NCI-H2029 (cell line): ENCODE measurements around the gene RNF212.

Source experiments
- DNase-seq: peaks from one replicate; lab custom pipeline; 2025; lab: John Stamatoyannopoulos, UW

The RNF212 gene

GRCh38 chr4:1036095-1036494 lies 77.3 kb downstream of the RNF212 start:
- DNase-seq: no peak

DNA sequence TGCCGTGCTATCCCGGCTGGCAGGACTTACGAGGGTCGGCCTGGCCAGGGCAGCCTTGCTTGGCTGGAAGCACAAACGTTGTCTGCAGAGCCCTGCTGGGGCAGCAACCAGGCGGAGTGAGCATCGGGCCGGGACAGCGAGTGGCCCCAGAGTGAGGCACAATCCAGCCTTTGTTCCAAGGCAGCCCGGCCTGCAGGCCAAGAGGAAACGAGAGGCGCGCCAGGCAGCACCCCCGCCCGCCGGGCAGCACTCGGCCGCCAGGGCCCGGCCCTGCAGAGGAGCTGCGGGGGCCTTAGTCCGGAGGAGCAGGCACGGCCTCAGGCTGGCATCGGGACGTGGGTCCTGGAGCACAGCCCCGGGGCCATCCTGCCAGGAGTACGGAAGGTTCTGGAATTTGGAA lies 77.9 kb downstream of the RNF212 start:
- no peak for DNase-seq

GRCh38 chr4:1033840-1034551 lies 79.4 kb downstream of the RNF212 start:
- DNase-seq: no peak

DNA sequence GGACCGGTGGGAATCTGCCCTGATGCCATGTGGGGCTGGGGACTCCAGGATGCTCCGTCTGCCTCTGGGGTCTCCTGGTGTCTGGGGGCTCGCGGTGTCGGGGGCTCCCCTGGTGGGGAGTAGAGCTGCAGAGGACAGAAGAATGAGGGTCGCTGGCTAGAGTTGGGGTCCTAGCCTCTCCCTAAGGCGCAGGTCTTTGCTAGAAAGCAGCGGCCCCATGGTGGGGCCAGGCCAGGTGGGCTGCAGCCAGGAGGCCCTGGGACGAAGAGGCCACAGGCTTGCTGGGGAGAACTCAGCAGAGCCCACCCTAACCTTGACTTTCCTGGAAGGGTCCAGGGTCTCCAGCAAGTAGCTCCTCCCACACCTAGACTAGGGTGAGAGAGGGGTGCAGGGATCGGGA lies 80.5 kb downstream of the RNF212 start:
- no peak for DNase-seq

GRCh38 chr4:1031956-1032795 lies 81.2 kb downstream of the RNF212 start:
- peak; percentile 20 for DNase-seq

GRCh38 chr4:1031346-1031745 lies 82.0 kb downstream of the RNF212 start:
- DNase-seq: no peak

- DNase-seq: no peak
Observed at GRCh38 chr4:1030559-1030958, 82.8 kb downstream of the RNF212 start.

GRCh38 chr4:1030031-1030430 lies 83.3 kb downstream of the RNF212 start:
- no peak for DNase-seq

- no peak for DNase-seq
Observed at GRCh38 chr4:1029529-1029928, 83.8 kb downstream of the RNF212 start.

DNA sequence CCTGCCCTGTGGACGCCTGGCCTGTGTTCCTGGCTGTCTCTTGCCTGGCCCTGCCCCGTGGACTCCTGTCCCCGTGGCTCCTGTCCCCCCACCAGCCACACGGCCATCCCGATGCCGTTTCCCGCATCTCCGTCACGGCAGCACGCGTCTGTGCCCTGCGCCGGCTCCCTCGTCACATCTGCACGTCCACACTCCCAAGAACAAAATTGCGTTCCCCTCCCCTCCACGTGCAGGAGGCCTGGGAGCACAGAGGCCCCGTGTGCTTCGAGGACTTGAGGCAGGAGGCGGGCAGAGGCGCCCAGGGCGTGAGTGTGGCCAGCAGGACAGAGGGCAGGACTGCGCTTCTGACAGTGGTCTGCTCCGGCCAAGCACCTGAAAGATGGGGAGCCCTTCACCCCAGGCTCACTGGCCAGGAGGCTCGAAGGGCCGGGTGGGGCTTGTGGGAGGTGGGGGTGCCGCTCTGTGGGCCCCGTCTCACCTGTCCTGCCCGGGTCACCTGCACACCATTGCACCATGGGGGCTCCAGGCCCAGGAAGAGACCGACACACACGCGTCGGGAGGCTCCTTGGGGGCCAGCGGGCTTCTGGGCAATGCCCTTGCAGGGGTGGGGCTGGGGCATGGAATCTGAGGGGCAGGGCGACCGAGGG lies 84.7 kb downstream of the RNF212 start:
- DNase-seq: no peak

DNA sequence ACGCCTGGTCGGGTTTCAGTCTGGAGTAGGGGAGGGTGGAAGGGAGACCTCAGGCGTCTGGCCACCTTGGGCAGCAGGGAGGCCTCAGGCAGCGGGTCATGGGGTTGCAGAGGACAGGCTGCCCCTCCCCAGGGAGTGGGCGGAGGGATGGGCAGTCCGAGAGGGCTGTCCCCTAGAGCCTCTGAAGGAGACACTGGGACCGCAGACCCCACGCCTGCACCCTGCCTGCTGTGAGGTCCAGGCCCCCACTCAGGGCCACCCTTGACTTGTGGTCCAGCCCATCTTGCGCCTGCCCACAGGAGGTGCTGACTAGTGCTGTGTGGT lies 85.5 kb downstream of the RNF212 start:
- no peak for DNase-seq

DNA sequence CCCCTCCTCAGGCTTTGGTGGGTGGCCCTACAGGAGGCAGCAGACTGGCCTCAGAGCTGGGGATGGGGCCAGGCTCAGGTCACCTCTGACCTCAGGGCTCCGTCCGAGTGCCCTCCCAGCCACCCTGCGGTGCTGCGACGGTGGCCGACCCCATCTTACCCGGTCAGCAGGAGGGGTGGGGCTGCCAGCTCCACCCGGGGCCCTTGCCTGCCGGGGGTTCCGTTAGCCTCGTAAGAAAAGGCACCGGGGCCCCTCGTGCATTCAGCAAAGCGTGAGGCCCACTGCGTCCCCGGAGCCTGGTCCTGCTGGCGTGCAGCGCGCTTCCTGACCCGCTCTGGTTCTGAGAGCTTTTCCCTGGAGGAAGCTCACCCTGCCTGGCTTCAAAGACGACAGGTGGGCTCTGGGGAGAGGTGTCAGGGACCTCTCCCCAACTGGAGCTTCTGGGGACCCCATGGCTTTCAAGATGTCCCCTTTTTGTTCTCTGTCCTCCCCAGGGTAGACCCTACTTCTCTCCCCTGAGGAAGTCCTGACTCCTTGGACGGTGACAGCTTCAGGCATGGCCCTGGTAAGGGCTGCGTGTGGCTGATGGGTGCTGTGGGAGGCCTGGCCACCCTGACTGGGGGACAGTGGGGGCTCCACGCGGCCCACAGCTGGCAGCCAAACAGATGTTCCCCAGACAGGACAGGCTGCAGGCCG lies 86.0 kb downstream of the RNF212 start:
- DNase-seq: no peak

DNA sequence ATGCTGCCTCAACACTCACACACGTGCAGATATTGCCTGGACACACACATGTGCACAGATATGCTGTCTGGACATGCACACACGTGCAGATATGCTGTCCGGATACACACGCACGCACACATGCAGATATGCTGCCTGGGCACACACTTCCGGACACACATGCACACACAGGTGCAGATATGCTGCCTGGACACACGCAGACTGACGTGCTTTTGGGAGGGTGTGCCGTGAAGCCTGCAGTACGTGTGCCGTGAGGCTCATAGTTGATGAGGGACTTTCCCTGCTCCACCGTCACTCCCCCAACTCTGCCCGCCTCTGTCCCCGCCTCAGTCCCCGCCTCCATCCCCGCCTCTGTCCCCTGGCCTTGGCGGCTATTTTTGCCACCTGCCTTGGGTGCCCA lies 87.2 kb downstream of the RNF212 start:
- DNase-seq: no peak

- no peak for DNase-seq
Observed at GRCh38 chr4:1024882-1025545, 88.3 kb downstream of the RNF212 start.

GRCh38 chr4:1023895-1024740 lies 89.2 kb downstream of the RNF212 start:
- DNase-seq: no peak

DNA sequence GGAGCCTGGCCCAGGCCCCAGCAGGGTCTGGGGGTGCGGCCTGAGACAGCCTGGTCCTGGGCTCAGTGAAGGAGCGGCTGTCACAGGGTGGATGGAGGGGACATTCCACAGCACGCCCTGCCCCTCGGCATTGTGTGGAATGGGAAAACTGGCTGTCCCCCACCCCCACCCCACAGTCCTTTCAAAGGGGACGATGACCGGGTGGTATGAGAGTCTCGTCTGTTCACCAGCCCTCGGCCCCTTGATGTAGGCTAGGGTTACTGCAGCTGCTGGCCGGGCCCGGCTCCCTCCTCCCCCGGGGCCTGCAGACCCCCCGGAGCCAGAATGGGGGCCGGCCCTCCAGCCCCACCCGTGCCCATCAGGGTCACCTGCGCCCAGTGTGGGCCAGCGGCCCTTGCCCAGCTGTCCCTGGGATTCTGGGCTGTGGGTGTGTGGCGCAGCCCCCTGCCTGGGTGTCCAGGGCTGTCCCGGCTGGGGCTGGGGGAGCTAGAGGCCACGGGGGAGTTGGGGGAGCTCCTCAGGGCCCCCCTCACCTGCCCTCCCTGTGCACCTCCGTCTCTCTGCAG lies 90.2 kb downstream of the RNF212 start:
- DNase-seq: no peak

DNA sequence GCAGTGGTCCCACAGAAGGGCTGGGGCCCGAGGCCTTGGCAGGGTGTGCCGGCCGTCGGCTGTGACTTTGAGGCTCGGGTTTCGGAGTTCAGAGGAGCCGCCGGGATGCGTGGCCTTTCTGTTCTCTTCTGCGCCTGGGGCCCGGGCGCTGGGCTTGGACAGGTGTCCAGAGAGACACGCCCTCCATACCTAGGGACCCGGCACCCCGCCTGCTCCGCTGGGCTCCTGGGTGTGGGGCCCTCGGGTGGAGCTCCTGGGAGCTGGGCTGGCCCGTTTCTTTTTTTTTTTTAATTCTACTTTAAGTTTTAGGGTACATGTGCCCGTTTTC lies 90.7 kb downstream of the RNF212 start:
- DNase-seq: no peak

DNA sequence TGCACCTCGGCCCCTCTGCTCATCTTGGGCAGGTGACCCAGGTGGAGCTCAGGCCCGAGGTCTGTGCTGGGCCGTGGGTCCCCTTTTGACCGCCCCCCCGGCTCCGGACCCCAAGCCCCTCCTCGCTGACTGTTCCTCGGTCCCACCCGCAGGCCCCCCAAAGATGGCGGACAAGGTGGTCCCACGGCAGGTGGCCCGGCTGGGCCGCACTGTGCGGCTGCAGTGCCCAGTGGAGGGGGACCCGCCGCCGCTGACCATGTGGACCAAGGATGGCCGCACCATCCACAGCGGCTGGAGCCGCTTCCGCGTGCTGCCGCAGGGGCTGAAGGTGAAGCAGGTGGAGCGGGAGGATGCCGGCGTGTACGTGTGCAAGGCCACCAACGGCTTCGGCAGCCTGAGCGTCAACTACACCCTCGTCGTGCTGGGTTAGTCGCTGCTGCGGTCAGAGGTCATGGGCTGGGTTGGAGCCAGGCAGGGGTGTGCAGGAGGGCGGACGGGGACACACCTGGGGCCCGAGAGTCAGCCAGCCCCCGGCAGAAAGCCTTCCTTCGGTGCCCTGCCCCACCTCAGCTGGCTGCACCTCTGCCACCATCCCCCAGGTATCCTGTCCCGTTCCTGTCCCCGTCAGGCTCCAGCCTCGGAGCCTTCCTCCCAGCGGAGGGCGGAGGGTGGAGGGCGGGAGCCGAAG lies 91.2 kb downstream of the RNF212 start:
- no peak for DNase-seq
